Smooth muscle cell (in vitro differentiated cells): ENCODE data around the gene APOL5. TPM values are rescaled to one million over a fixed set of nuclear protein-coding genes. Genes with fewer than 3 reads are reported as not detected.

Experiments
- DNase-seq: peaks from one replicate; lab custom pipeline; 2025; ENCODE audit not compliant: unreplicated experiment; lab: John Stamatoyannopoulos, UW
- H2AFZ ChIP-seq: fragments of 200-600 bp; sonication (generic); 2 replicates; pipeline ENCODE4 v1.6.0; 2016; ENCODE audit warnings: antibody characterized with exemption, low read depth, mild to moderate bottlenecking
- H3F3A ChIP-seq: fragments of 200-600 bp; sonication (generic); 2 replicates; pipeline ENCODE4 v1.6.0; 2017; ENCODE audit warnings: antibody characterized with exemption, low read depth
- H3K27ac ChIP-seq: fragments of 200-600 bp; sonication (generic); 2 replicates; pipeline ENCODE4 v1.5.1; 2016; ENCODE audit warnings: low read depth, mild to moderate bottlenecking
- H3K27me3 ChIP-seq: fragments of 200-600 bp; sonication (generic); 2 replicates; pipeline ENCODE4 v1.6.1; 2016; ENCODE audit warnings: low read depth, mild to moderate bottlenecking
- H3K36me3 ChIP-seq: fragments of 200-600 bp; sonication (generic); 2 replicates; pipeline ENCODE4 v1.5.1; 2016; ENCODE audit warnings: low read depth
- H3K4me1 ChIP-seq: fragments of 200-600 bp; sonication (generic); 2 replicates; pipeline ENCODE4 v1.5.1; 2016; ENCODE audit warnings: low read depth
- H3K4me2 ChIP-seq: fragments of 200-600 bp; sonication (generic); 2 replicates; pipeline ENCODE4 v1.6.0; 2016; ENCODE audit warnings: mild to moderate bottlenecking
- H3K4me3 ChIP-seq: fragments of 200-600 bp; sonication (generic); 2 replicates; pipeline ENCODE4 v1.5.1; 2016; ENCODE audit warnings: mild to moderate bottlenecking
- H3K79me2 ChIP-seq: fragments of 200-600 bp; sonication (generic); 2 replicates; pipeline ENCODE4 v1.6.0; 2016; ENCODE audit warnings: low read depth, mild to moderate bottlenecking
- H3K9ac ChIP-seq: fragments of 200-600 bp; sonication (generic); 2 replicates; pipeline ENCODE4 v1.6.0; 2016; ENCODE audit warnings: low read depth
- H3K9me3 ChIP-seq: fragments of 200-600 bp; sonication (generic); replicated peaks from 2 replicates; pipeline ENCODE4 v1.5.1; 2016; ENCODE audit warnings: low read depth
- H4K20me1 ChIP-seq: fragments of 200-600 bp; sonication (generic); 2 replicates; pipeline ENCODE4 v1.6.0; 2016; ENCODE audit warnings: low read depth
- WGBS: methylation state at CpG from one replicate; pipeline ENCODE4 v1.1.7; 2016; ENCODE audit warnings: low lambda C conversion rate; 5-methylcytosine and 5-hydroxymethylcytosine counted together
- polyA plus RNA-seq: library from polyadenylated mRNA; unstranded; fragments of >200 nt; fragmentation: Nextera tagmentation; extraction: Ambion mirVana; gene quantifications from 2 replicates; pipeline ENCODE4 v1.2.1, GENCODE V29; 2016
- total RNA-seq: library from RNA; depleted of rRNA; stranded (reverse); fragments of >200 nt; gene quantifications from 2 replicates; pipeline ENCODE4 v1.2.3, GENCODE V29; 2014
- TF ChIP-seq, protein P1 (sequence below): fragments of 200-600 bp; sonication (generic); IDR thresholded peaks from 2 replicates; pipeline ENCODE4 v1.5.1; 2017; ENCODE audit warnings: borderline replicate concordance, mild to moderate bottlenecking, antibody characterized with exemption; ENCODE audit not compliant: insufficient read depth, poor library complexity, severe bottlenecking

The APOL5 gene
- total and polyA plus RNA-seq, 2 experiments from 2014 or later: not detected

DNA sequence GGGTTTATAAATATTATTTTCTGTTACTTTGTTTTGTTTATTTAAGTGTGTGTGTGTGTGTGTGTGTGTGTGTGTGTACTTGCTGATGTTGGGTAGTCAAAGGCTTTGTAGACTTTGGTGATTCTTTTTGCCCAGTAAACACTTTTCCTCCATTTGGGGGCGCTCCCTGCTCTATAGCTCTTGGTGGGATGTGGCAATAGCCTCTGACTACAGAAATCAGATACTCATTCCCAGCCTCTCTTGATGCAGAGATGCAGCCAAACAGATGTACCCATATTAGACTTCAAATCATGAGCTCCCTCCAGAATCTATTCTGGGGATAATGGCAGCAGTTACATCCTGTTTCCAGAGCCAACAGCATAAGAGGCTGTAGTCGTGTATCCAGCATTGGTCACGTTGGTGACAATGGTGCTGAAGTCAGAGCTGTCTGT is 33.4 kb upstream of the APOL5 start:
- no peak overlapping the region for H3K9ac ChIP-seq
- no peak overlapping the region for H3K4me2 ChIP-seq
- no peaks in the 10 kb centered on the region for H3K27me3 ChIP-seq
- TF ChIP-seq, protein P1, sequence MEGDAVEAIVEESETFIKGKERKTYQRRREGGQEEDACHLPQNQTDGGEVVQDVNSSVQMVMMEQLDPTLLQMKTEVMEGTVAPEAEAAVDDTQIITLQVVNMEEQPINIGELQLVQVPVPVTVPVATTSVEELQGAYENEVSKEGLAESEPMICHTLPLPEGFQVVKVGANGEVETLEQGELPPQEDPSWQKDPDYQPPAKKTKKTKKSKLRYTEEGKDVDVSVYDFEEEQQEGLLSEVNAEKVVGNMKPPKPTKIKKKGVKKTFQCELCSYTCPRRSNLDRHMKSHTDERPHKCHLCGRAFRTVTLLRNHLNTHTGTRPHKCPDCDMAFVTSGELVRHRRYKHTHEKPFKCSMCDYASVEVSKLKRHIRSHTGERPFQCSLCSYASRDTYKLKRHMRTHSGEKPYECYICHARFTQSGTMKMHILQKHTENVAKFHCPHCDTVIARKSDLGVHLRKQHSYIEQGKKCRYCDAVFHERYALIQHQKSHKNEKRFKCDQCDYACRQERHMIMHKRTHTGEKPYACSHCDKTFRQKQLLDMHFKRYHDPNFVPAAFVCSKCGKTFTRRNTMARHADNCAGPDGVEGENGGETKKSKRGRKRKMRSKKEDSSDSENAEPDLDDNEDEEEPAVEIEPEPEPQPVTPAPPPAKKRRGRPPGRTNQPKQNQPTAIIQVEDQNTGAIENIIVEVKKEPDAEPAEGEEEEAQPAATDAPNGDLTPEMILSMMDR: no peak
- H4K20me1 ChIP-seq: no peaks in the 10 kb centered on the region
- no peaks in the 10 kb centered on the region for H3F3A ChIP-seq
- H3K4me1 ChIP-seq: peaks cover 7% of the 10 kb centered on the region
- H3K27ac ChIP-seq: no peak overlapping the region
- no peaks in the 10 kb centered on the region for H3K79me2 ChIP-seq
- H2AFZ ChIP-seq: no peak overlapping the region
- no peak overlapping the region for H3K4me3 ChIP-seq
- no peaks in the 10 kb centered on the region for H3K9me3 ChIP-seq
- no peak for DNase-seq
- 68% methylated on average over 3 of the region's 3 CpGs for WGBS
- H3K36me3 ChIP-seq: no peaks in the 10 kb centered on the region

DNA sequence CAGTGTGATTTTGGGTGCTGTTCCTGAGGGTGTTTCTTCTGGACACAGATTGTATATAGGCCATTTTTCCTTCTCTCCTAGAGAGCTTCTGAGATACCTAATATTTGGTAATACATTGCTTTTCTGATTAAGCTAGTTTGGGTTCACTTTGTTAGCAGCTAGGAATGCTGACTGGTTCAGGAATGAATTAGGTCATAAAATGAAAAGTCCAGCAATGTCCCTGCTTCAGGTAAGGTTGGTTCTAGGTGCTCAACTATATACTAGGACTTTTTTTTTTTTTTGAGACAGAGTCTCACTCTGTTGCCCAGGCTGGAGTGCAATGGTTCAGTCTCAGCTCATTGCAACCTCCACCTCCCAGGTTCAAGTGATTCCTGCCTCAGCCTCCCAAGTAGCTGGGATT is 32.9 kb upstream of the APOL5 start:
- no peak for DNase-seq
- no peak overlapping the region for H3K27ac ChIP-seq
- no peaks in the 10 kb centered on the region for H3K27me3 ChIP-seq
- TF ChIP-seq, protein P1: no peak
- H3K9ac ChIP-seq: no peak overlapping the region
- H4K20me1 ChIP-seq: no peaks in the 10 kb centered on the region
- H3K4me3 ChIP-seq: no peak overlapping the region
- H3K79me2 ChIP-seq: no peaks in the 10 kb centered on the region
- no peaks in the 10 kb centered on the region for H3F3A ChIP-seq
- H3K4me1 ChIP-seq: peaks cover 7% of the 10 kb centered on the region
- no peaks in the 10 kb centered on the region for H3K9me3 ChIP-seq
- H3K36me3 ChIP-seq: no peaks in the 10 kb centered on the region
- H2AFZ ChIP-seq: no peak overlapping the region
- H3K4me2 ChIP-seq: no peak overlapping the region

DNA sequence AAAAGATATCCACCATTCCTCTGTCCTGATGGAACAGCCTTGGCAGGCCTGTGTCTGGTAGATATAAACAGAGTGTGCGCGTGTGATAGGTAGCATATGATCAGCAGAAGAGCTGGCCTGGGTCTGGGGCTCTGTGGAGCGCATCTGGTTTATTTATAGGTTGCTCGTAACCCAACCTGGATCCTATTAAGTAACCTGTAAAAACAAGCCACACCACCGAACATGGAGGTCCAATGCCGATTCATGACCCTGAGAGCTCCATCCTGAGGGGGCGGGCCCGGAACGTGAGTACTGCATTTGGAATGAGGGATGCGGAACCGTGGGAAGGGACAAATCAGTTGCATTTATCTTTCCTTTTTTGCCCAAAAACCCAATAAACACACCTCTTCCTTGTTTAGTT is 31.9 kb upstream of the APOL5 start:
- Histone ChIP-seq H3F3A (no peaks in the 10 kb centered on the region), H3K4me3 (no peak overlapping the region), H3K4me1 (peaks cover 7% of the 10 kb centered on the region), H4K20me1 (no peaks in the 10 kb centered on the region), H2AFZ (no peak overlapping the region), H3K4me2 (no peak overlapping the region), H3K79me2 (no peaks in the 10 kb centered on the region), H3K27me3 (no peaks in the 10 kb centered on the region), H3K9me3 (no peaks in the 10 kb centered on the region), H3K9ac (no peak overlapping the region), H3K36me3 (no peaks in the 10 kb centered on the region), H3K27ac (no peak overlapping the region)
- TF ChIP-seq, protein P1: no peak
- no peak for DNase-seq
- WGBS: 78% methylated on average over 11 of the region's 11 CpGs

DNA sequence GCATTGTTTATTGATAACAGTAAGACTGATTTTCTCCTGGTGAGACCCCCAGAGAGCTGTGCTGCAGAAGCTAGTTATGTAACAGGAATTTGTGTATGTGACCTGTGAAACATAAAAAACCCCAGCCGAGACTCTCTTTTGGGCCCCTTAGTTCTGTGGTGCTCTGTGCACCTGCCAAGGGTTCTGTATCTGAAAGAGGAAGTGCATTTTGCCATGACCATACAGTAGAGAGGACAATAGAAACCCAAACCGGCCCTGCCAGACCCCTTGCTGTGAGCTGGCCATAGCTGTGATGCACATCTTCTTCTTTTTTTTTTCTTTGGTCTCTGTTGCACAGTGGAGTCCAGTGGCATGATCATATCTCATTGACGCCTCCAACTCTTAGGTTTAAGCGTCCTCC is 31.4 kb upstream of the APOL5 start:
- Histone ChIP-seq H4K20me1 (no peaks in the 10 kb centered on the region), H2AFZ (no peak overlapping the region), H3K9ac (no peak overlapping the region), H3K4me2 (no peak overlapping the region), H3K9me3 (no peaks in the 10 kb centered on the region), H3K27ac (no peak overlapping the region), H3K79me2 (no peaks in the 10 kb centered on the region), H3K4me3 (no peak overlapping the region), H3K4me1 (peaks cover 7% of the 10 kb centered on the region), H3F3A (no peaks in the 10 kb centered on the region), H3K27me3 (no peaks in the 10 kb centered on the region), H3K36me3 (no peaks in the 10 kb centered on the region)
- WGBS: 80% methylated on average over 4 of the region's 4 CpGs
- no peak for DNase-seq
- TF ChIP-seq, protein P1: no peak
